GM18873 (cell line): Measurements from ENCODE around the gene PARVG.
"Not testable (repeated sequence)": the region's sequence is repeated elsewhere in the genome, so short reads cannot be mapped to it uniquely, and the experiment has no call there.

ENCODE experiments used
- ATAC-seq: cut with Tn5 transposase; IDR thresholded peaks from one replicate; pipeline ENCODE4 v1.9.1; 2021; ENCODE audit warnings: mild to moderate bottlenecking, moderate library complexity, moderate number of reproducible peaks; ENCODE audit not compliant: unreplicated experiment, low FRiP score

PARVG gene

DNA sequence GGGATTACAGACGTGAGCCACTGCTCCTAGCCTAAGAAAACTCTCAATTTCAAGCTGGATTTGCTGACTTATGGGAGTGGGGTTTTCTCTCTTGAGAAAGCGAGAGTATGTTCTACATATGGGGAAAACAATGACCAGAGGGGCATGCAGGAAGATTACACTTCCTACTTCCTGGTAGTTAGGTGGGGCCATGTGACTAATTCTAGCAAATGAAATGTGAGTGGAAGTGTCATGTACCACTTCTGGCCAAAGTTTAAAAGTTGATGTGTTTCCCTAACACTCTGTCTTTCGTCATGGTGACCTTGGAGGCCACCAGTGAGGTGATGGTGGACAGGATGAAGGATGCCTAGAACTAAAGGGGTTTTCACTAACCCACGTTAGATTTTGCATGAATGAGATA lies 50.5 kb downstream of the PARVG start:
- no peak for ATAC-seq

DNA sequence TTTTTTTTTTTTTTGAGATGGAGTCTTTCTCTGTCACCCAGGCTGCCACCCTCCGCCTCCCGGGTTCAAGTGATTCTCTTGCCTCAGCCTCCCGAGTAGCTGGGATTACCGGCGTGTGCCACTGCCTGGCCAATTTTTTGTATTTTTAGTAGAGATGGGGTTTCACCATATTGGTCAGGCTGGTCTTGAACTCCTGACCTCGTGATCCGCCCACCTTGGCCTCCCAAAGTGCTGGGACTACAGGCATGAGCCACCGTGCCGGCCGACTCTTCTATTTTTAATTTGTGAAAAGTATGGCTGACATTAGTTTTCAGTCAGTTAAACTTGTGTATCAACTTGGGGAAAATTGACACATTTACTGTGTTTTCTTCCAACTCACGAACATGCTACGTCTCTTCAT lies 53.6 kb downstream of the PARVG start:
- not testable (repeated sequence) for ATAC-seq

DNA sequence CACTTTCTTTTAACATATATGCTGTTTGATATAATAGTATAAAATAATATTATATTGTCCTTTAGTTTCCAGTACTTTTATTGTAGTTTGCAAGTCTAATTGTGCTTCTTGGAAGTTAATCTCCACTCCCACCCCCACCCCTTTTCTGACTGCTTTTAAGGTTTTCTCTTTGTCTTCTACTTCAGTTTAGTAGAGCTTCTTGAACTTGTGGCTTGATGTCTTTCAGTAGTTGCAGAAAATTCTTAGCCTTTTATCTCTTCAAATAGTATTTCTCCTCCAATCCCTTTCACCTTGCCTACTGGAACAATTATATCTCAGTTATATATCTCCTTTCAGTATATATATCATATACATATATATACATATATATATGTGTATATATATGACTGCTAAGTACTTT lies 56.6 kb downstream of the PARVG start:
- no peak for ATAC-seq

DNA sequence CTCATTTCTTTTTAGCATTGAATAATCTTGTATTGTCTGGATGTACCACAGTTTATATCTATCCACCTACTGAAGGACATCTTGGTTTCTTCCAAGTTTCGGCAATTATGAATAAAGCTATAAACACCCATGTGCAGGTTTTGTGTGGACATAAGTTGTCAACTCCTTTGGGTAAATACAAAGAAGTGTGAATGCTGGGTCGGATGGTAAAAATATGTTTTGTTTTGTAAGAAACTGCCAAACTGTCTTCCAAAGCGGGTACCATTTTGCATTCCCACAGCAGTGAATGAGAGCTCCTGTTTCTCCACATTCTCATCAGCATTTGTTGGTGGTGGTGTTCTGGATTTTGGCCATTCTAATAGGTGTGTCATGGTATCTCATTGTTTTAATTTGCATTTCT lies 60.4 kb downstream of the PARVG start:
- ATAC-seq = not testable (repeated sequence)

- ATAC-seq = no peak
These were observed 62.4 kb downstream of the PARVG start for GRCh38 chr22:44242946-44243724.

- no peak for ATAC-seq
These were observed 63.0 kb downstream of the PARVG start for GRCh38 chr22:44243761-44244160.

- ATAC-seq = no peak
These were observed 63.6 kb downstream of the PARVG start for GRCh38 chr22:44244265-44244822.

- ATAC-seq = no peak
These were observed 64.7 kb downstream of the PARVG start for GRCh38 chr22:44245438-44245837.

- ATAC-seq = no peak
These were observed 65.1 kb downstream of the PARVG start for GRCh38 chr22:44245867-44246266.

GRCh38 chr22:44246615-44247326 lies 66.0 kb downstream of the PARVG start:
- ATAC-seq = no peak

DNA sequence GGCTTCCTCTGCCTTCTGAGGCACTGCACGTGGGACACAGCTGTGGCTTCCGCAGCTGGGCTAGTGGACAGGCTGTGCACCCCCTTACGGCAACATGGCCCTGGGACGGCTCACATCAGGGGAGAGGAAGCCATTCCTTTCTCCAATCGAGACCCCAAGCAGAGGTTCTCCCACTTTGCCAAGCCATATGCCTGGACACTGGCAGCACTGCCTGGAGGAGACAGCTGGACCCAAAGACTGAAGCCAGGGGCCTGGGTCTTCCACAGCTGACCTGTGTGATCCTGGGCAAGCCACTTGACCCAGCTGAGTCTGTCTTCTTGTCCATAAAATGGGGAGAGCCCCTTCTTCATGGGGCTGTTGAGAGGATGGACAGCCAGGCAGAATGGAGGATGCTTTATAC lies 66.6 kb downstream of the PARVG start:
- ATAC-seq = no peak

DNA sequence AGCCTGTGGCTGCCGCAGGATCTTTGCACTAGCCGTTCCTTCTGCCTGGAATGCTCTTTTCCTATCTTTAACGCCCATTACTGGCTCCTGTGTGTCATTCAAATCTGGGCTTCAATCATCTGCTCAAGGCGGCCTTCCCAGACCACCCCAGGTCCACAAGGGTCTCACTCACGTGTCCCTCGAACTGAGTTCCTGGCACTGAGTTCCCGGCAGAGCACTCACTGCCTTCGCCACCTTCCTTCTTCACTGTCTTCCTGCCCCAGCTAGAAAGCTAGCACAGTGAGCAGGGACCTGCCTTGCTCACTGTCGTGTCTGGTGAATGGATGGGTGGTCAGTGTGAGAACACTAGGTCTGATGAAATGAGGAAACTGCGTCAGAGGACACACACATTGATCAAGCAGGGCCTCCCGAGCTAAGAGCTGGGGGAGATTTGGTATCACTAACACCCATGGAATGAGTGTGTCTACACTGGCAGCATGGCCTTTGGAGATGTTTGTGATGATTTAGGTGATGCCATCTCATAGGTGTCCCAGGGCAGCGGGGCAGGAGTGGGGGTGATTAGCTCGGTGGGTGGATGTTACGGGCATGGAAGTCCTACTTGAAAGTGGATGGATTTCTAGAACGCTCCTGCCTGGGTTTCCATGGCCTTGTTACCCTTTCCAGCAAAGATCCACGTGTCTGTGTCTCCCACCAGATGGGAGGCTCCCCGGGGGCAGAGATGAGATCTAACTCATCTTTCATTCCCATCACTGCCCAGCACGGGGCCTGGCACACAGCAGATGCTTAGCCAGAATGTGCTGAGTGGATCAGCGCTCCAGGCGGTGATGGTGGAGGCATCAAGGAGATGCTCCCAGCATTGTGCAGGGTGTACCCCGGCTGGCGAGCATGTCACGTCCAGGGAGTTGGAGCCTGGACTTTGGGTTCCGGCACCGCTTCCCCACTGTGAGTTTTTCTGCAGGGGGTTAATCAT lies 67.5 kb downstream of the PARVG start:
- no peak for ATAC-seq

- ATAC-seq = no peak
These were observed 68.2 kb downstream of the PARVG start for GRCh38 chr22:44248926-44249325.

- ATAC-seq = no peak
These were observed 68.8 kb downstream of the PARVG start for GRCh38 chr22:44249376-44250147.

DNA sequence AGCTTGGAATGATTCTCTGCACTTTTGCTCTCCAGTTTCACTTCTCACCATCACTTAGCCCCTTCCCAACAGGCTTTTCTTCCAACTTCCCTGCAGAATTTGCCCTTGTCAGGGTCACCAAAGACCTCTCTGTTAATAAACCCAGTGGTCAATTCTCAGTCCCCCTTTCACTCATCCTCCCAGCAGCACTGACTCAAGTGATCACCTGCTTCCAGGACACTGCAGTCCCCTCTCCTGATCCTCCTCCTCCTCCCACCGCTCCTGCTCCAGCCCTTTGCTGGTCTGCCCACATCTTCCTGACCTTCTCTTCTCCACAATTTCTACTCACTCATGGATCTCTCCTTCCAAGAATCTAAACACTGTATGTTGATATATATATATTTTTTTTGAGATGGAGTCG lies 74.1 kb downstream of the PARVG start:
- no peak for ATAC-seq

- ATAC-seq = no peak
These were observed 75.4 kb downstream of the PARVG start for GRCh38 chr22:44256085-44256484.

DNA sequence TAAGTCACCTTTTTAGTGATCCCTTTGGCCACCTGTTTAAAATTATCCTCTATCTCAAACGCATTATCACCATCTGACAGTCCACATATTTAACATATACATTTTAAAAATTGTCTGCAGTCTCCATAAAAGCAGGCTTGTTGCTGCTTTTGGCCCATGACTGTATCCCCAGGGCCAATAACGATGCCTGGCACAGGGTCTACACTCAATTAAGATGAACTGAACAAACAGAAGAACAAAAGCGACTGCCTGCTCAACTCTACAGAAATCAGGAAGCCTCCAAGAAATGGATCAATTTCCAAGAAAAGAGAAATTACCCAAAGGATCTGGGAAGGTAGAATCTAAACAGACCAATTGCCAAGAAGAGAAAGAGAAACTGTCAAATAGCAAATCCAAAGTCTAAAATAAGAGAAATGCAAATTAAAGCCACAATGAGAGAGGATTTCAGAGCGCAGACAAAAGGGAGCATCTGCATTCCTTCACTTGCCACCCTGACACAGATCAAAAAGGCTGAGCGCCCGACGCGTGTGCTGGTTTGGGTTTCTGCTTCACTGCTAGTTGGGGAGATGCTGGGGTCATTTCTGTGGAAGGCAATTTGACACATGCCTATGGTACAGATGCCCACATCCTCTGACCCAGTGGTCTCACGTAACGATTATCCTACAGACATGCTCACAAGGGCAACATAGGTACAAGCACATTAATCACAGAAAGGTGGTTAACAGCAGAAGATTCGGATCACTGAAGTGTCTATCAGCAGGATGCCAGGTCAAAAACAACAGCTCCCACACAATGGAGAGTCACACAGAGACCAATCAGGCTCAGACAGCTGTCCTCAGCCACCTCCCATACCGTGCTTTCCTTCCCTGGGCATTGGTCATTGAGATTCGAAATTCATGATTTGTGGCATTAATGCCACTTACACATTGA lies 76.1 kb downstream of the PARVG start:
- no peak for ATAC-seq
